PC-9 (cell line): ENCODE data around the gene ANKS1B.

Source experiments
- CTCF ChIP-seq: fragments of 200-600 bp; sonication (generic); conservative IDR thresholded peaks from 2 replicates; pipeline ENCODE4 v1.6.1; 2017; ENCODE audit warnings: mixed run types, antibody characterized with exemption, mild to moderate bottlenecking, moderate library complexity
- EZH2 ChIP-seq: fragments of 200-600 bp; sonication (generic); IDR thresholded peaks from 2 replicates; pipeline ENCODE4 v1.8.0; 2017; ENCODE audit warnings: antibody characterized with exemption, low read depth

- no peak for TF ChIP-seq CTCF
- TF ChIP-seq EZH2: no peak
Measured at GRCh38 chr12:99861731-99862130, 123.0 kb downstream of the ANKS1B start.
